MM.1S (cell line): Measurements from ENCODE around the gene GJB2.

Experiments used
- EZH2phosphoT487 ChIP-seq: fragments of 300-600 bp; sonication (generic); IDR thresholded peaks from 2 replicates; pipeline ENCODE4 v1.6.1; 2018; ENCODE audit warnings: antibody characterized with exemption, low read length
- TF ChIP-seq, protein P1 (sequence below): fragments of 300-600 bp; sonication (generic); IDR thresholded peaks from 2 replicates; pipeline ENCODE4 v1.5.1; 2016; ENCODE audit warnings: antibody characterized with exemption, low read length, mixed read lengths

GRCh38 chr13:20140487-20140886, 52.3 kb downstream of the GJB2 start:
- TF ChIP-seq, protein P1, sequence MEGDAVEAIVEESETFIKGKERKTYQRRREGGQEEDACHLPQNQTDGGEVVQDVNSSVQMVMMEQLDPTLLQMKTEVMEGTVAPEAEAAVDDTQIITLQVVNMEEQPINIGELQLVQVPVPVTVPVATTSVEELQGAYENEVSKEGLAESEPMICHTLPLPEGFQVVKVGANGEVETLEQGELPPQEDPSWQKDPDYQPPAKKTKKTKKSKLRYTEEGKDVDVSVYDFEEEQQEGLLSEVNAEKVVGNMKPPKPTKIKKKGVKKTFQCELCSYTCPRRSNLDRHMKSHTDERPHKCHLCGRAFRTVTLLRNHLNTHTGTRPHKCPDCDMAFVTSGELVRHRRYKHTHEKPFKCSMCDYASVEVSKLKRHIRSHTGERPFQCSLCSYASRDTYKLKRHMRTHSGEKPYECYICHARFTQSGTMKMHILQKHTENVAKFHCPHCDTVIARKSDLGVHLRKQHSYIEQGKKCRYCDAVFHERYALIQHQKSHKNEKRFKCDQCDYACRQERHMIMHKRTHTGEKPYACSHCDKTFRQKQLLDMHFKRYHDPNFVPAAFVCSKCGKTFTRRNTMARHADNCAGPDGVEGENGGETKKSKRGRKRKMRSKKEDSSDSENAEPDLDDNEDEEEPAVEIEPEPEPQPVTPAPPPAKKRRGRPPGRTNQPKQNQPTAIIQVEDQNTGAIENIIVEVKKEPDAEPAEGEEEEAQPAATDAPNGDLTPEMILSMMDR: no peak
- TF ChIP-seq EZH2phosphoT487: no peak
